Measurements from ENCODE around the gene GTPBP3.

Gene GTPBP3

GRCh38 chr19:17309965-17310461 is 27.3 kb upstream of the GTPBP3 start:
- no peak for DNase-seq

GRCh38 chr19:17311455-17312188 is 25.7 kb upstream of the GTPBP3 start:
- no peak for DNase-seq

GRCh38 chr19:17312189-17313113 is 24.9 kb upstream of the GTPBP3 start:
- no peak for DNase-seq

GRCh38 chr19:17314007-17314593 is 23.3 kb upstream of the GTPBP3 start:
- DNase-seq, result no peak

GRCh38 chr19:17318966-17319365 is 18.4 kb upstream of the GTPBP3 start:
- no peak for DNase-seq

GRCh38 chr19:17319473-17320238 is 17.7 kb upstream of the GTPBP3 start:
- no peak for DNase-seq

GRCh38 chr19:17320435-17320834 is 16.9 kb upstream of the GTPBP3 start:
- no peak for DNase-seq

GRCh38 chr19:17321655-17322489 is 15.5 kb upstream of the GTPBP3 start:
- no peak for DNase-seq

- DNase-seq, result no peak
These were observed 14.5 kb upstream of the GTPBP3 start for GRCh38 chr19:17322854-17323253.

GRCh38 chr19:17323300-17323963 is 13.9 kb upstream of the GTPBP3 start:
- DNase-seq, result no peak

- DNase-seq, result peak in 1 of 2 experiments; percentile 39
These were observed 13.4 kb upstream of the GTPBP3 start for GRCh38 chr19:17323964-17324332.

GRCh38 chr19:17324357-17325114 is 12.8 kb upstream of the GTPBP3 start:
- no peak for DNase-seq

- DNase-seq, result no peak
These were observed 12.2 kb upstream of the GTPBP3 start for GRCh38 chr19:17325133-17325532.

- DNase-seq, result no peak
These were observed 11.3 kb upstream of the GTPBP3 start for GRCh38 chr19:17325881-17326594.

- no peak for DNase-seq
These were observed 10.8 kb upstream of the GTPBP3 start for GRCh38 chr19:17326595-17326966.

- no peak for DNase-seq
These were observed 10.2 kb upstream of the GTPBP3 start for GRCh38 chr19:17327068-17327653.

GRCh38 chr19:17327654-17328516 is 9.5 kb upstream of the GTPBP3 start:
- peak; percentile 73 to 75 for DNase-seq
